CD4-positive, alpha-beta memory T cell (primary cell): ENCODE data around the gene RAPGEFL1. TPM values are rescaled to one million over a fixed set of nuclear protein-coding genes. Genes with fewer than 3 reads are reported as not detected.
A peak's percentile ranks its signal among the peaks of the same experiment; 100 is the strongest.
"Not testable (repeated sequence)": the region's sequence is repeated elsewhere in the genome, so short reads cannot be mapped to it uniquely, and the experiment has no call there.

Source experiments
- CTCF ChIA-PET: fragments of 350-600 bp; sonication (Branson Sonifier 250); formaldehyde crosslinking; loops from one replicate; lab custom pipeline; 2021; ENCODE audit warnings: inconsistent platforms; ENCODE audit not compliant: partially characterized antibody; lab: Charles Lee
- POLR2A ChIA-PET: fragments of 350-600 bp; sonication (Branson Sonifier 250); formaldehyde crosslinking; loops from one replicate; lab custom pipeline; 2021; ENCODE audit not compliant: partially characterized antibody; lab: Charles Lee
- DNase-seq, 5 donors: peaks; one replicate each; pipeline versions ENCODE4 v3.0.0 to v3.0.0-alpha.2; 2020 to 2022; ENCODE audit warnings: mixed read lengths in 1 of 5
- H3K27ac ChIP-seq: one replicate; pipeline ENCODE4 v1.7.0; 2013; ENCODE audit warnings: low read depth, low read length
- H3K27me3 ChIP-seq: 2 replicates; pipeline ENCODE4 v1.7.0; 2013; ENCODE audit warnings: mild to moderate bottlenecking, low read length, moderate library complexity; ENCODE audit not compliant: insufficient read depth
- H3K36me3 ChIP-seq: 2 replicates; pipeline ENCODE4 v1.7.0; 2013; ENCODE audit warnings: mild to moderate bottlenecking, low read length, moderate library complexity; ENCODE audit not compliant: insufficient read depth
- H3K4me1 ChIP-seq: 2 replicates; pipeline ENCODE4 v1.7.0; 2013; ENCODE audit warnings: mild to moderate bottlenecking, low read length, moderate library complexity; ENCODE audit not compliant: insufficient read depth
- H3K4me3 ChIP-seq, 2 donors: one replicate each; pipeline ENCODE4 v1.7.0; 2013; ENCODE audit warnings: low read length in 2 of 2, mild to moderate bottlenecking in 1 of 2
- H3K9me3 ChIP-seq, 2 donors: one replicate each; pipeline ENCODE4 v1.7.0; 2013; ENCODE audit warnings: low read length in 2 of 2, control low read depth in 1 of 2; ENCODE audit not compliant: control insufficient read depth in 1 of 2
- H3K27ac Mint-ChIP-seq, 7 donors: one replicate each; pipeline ENCODE4 v1.8.0; 2020 to 2021; ENCODE audit warnings: mixed read lengths in 7 of 7, mild to moderate bottlenecking in 6 of 7, inconsistent platforms in 3 of 7, moderate library complexity in 3 of 7
- H3K27me3 Mint-ChIP-seq, 2 donors: one replicate each; pipeline ENCODE4 v1.8.0; 2020 to 2021; ENCODE audit warnings: mixed read lengths in 2 of 2
- H3K36me3 Mint-ChIP-seq, 2 donors: one replicate each; pipeline ENCODE4 v1.8.0; 2020 to 2021; ENCODE audit warnings: mixed read lengths in 2 of 2, inconsistent platforms in 1 of 2, mild to moderate bottlenecking in 1 of 2
- H3K4me1 Mint-ChIP-seq, 4 donors: one replicate each; pipeline ENCODE4 v1.8.0; 2020 to 2021; ENCODE audit warnings: mixed read lengths in 4 of 4, mild to moderate bottlenecking in 1 of 4
- H3K4me3 Mint-ChIP-seq, 8 donors: one replicate each; pipeline ENCODE4 v1.8.0; 2020 to 2021; ENCODE audit warnings: mixed read lengths in 8 of 8, mild to moderate bottlenecking in 7 of 8, moderate library complexity in 6 of 8, inconsistent platforms in 3 of 8
- H3K9me3 Mint-ChIP-seq, 8 donors: one replicate each; pipeline ENCODE4 v1.8.0; 2020 to 2021; ENCODE audit warnings: mixed read lengths in 8 of 8, mild to moderate bottlenecking in 5 of 8, inconsistent platforms in 3 of 8, moderate library complexity in 1 of 8
- intact Hi-C: fragments of 100-400 bp; cut with micrococcal nuclease; formaldehyde crosslinking; loops from one replicate; pipeline ENCODE4 v1.15.1; 2023
- polyA plus RNA-seq, 2 donors: library from polyadenylated mRNA; unstranded; fragments of 300-500 nt; fragmentation: Illumina TruSeq; gene quantifications; one replicate each; pipeline ENCODE4 v1.2.3, GENCODE V29; 2021
- total RNA-seq, 2 experiments: library from RNA; stranded (reverse); gene quantifications; one replicate each; pipeline ENCODE4 v1.2.3, GENCODE V29; 2021

The RAPGEFL1 gene
- total and polyA plus RNA-seq, 4 experiments from 2014 or later = 0.13 to 6.5 (median 5.4) TPM; not detected in 1

GRCh38 chr17:40218006-40218739, 40.9 kb downstream of the RAPGEFL1 start:
- CTCF ChIA-PET = interaction anchor here (0.6 to 3.4 kb wide), 21 partner anchors 9 to 1470 kb away, joined by 3 to 34 read pairs (median 5); partner anchors contain the start of gene CDC6
- peak overlapping the region; percentile 92 to 100 (median 98) for H3K4me3 Mint-ChIP-seq

GRCh38 chr17:40218740-40219593, 41.7 kb downstream of the RAPGEFL1 start, which contains the start of gene WIPF2:
WIPF2 (plus strand) TSS chr17:40219304; CDS start chr17:40256460, 37,156 bp downstream.
- Histone ChIP-seq H3K36me3 (no peaks in the 10 kb centered on the region), H3K4me3 (peak within 1 kb of the TSS; percentile 59 to 71), H3K9me3 (no peaks in the 10 kb centered on the region), H3K27ac (peak within 1 kb of the TSS; percentile 96), H3K4me1 (peaks cover 26% of the 10 kb centered on the region), H3K27me3 (no peaks in the 10 kb centered on the region)
- Mint-ChIP-seq H3K27me3 (no peaks in the 10 kb centered on the region), H3K4me3 (peak within 1 kb of the TSS; percentile 92 to 100 (median 98)), H3K27ac (peak within 1 kb of the TSS; percentile 93 to 100 (median 100)), H3K4me1 (peaks cover 23 to 49% (median 33%) of the 10 kb centered on the region in 4 donors), H3K36me3 (peaks cover 0 to 12% of the 10 kb centered on the region in 2 donors), H3K9me3 (no peaks in the 10 kb centered on the region)
- peak; percentile 94 to 97 (median 95) for DNase-seq
- CTCF ChIA-PET = interaction anchor here (1.0 to 3.4 kb wide), 21 partner anchors 9 to 1469 kb away, joined by 3 to 34 read pairs (median 5); partner anchors contain the start of genes CDC6 and MED24
- intact Hi-C loops = loop anchor here (1.0 to 2.0 kb wide), 2 partner anchors 68 to 1470 kb away; partner anchors contain the start of genes CDC6 and EIF1
- POLR2A ChIA-PET = interaction anchor here (0.6 to 2.2 kb wide), 37 partner anchors 9 to 1470 kb away, joined by 3 to 15 read pairs (median 4); partner anchors contain the start of genes CASC3, EIF1, LRRC3C and MED24

More at GRCh38 chr17:40218006-40218739, 40.9 kb downstream of the RAPGEFL1 start:
- intact Hi-C loops = loop anchor here (2.0 kb wide), 1 partner anchor 1471 kb away; the partner anchor contains the start of gene EIF1
- peaks cover 23% of the 10 kb centered on the region for H3K4me1 ChIP-seq
- no peaks in the 10 kb centered on the region for H3K27me3 ChIP-seq
- peak overlapping the region; percentile 59 to 71 for H3K4me3 ChIP-seq
- DNase-seq = no peak
- H3K27ac ChIP-seq = peak overlapping the region; percentile 96
- Mint-ChIP-seq H3K9me3 (no peaks in the 10 kb centered on the region), H3K27me3 (no peaks in the 10 kb centered on the region), H3K36me3 (peaks cover 0 to 10% of the 10 kb centered on the region in 2 donors), H3K4me1 (peaks cover 19 to 41% (median 27%) of the 10 kb centered on the region in 4 donors), H3K27ac (peak overlapping the region; percentile 93 to 100 (median 100))
- no peaks in the 10 kb centered on the region for H3K36me3 ChIP-seq
- no peaks in the 10 kb centered on the region for H3K9me3 ChIP-seq
- POLR2A ChIA-PET = interaction anchor here (0.6 to 2.2 kb wide), 33 partner anchors 8 to 1471 kb away, joined by 3 to 15 read pairs (median 4); partner anchors contain the start of genes CASC3, EIF1, LRRC3C and MED24

- Histone ChIP-seq H3K36me3 (no peaks in the 10 kb centered on the region), H3K9me3 (no peaks in the 10 kb centered on the region), H3K27me3 (no peaks in the 10 kb centered on the region), H3K4me3 (peak overlapping the region; percentile 59 to 62), H3K27ac (peak overlapping the region; percentile 96), H3K4me1 (peaks cover 30% of the 10 kb centered on the region)
- peaks cover 27 to 54% (median 37%) of the 10 kb centered on the region in 4 donors for H3K4me1 Mint-ChIP-seq
- no peaks in the 10 kb centered on the region for H3K27me3 Mint-ChIP-seq
- CTCF ChIA-PET = interaction anchor here (1.1 to 3.4 kb wide), 13 partner anchors 10 to 1468 kb away, joined by 3 to 34 read pairs (median 5); partner anchors contain the start of genes CDC6 and MED24
- no peaks in the 10 kb centered on the region for H3K9me3 Mint-ChIP-seq
- POLR2A ChIA-PET = interaction anchor here (0.7 to 2.2 kb wide), 24 partner anchors 10 to 1469 kb away, joined by 3 to 15 read pairs (median 4); partner anchors contain the start of genes CASC3, EIF1, MED24 and NR1D1
- H3K27ac Mint-ChIP-seq = peak overlapping the region; percentile 85 to 100 (median 95)
- DNase-seq = peak; percentile 13 to 57 (median 29)
- intact Hi-C loops = loop anchor here (1.0 to 2.0 kb wide), 2 partner anchors 68 to 1469 kb away; partner anchors contain the start of genes CDC6 and EIF1
- H3K36me3 Mint-ChIP-seq = peaks cover 0 to 16% of the 10 kb centered on the region in 2 donors
- peak overlapping the region; percentile 92 to 100 (median 98) for H3K4me3 Mint-ChIP-seq
These were observed 42.5 kb downstream of the RAPGEFL1 start for GRCh38 chr17:40219594-40220338.

- Mint-ChIP-seq H3K4me3 (peak overlapping the region in 1 of 8 donors; percentile 32), H3K4me1 (peaks cover 25 to 57% (median 37%) of the 10 kb centered on the region in 4 donors), H3K9me3 (no peaks in the 10 kb centered on the region), H3K27ac (peak overlapping the region in 3 of 7 donors; percentile 2 to 80 (median 72)), H3K27me3 (no peaks in the 10 kb centered on the region), H3K36me3 (peaks cover 4 to 25% of the 10 kb centered on the region in 2 donors)
- H3K4me3 ChIP-seq = no peak overlapping the region
- H3K4me1 ChIP-seq = peaks cover 36% of the 10 kb centered on the region
- POLR2A ChIA-PET = no interaction called here
- CTCF ChIA-PET = interaction anchor here (0.6 kb wide), 1 partner anchor 11 kb away, joined by 3 read pairs; no protein-coding TSS in a partner anchor
- no peak overlapping the region for H3K27ac ChIP-seq
- H3K27me3 ChIP-seq = no peaks in the 10 kb centered on the region
- intact Hi-C loops = no loop called here
- DNase-seq = no peak
- no peaks in the 10 kb centered on the region for H3K9me3 ChIP-seq
- no peaks in the 10 kb centered on the region for H3K36me3 ChIP-seq
These were observed 47.7 kb downstream of the RAPGEFL1 start for GRCh38 chr17:40224718-40225550.

GRCh38 chr17:40229146-40229545, 51.9 kb downstream of the RAPGEFL1 start:
- H3K36me3 ChIP-seq = peaks cover 12% of the 10 kb centered on the region
- peaks cover 12 to 35% of the 10 kb centered on the region in 2 donors for H3K36me3 Mint-ChIP-seq
- intact Hi-C loops = not testable (repeated sequence)

More at GRCh38 chr17:40229146-40229545, 51.9 kb downstream of the RAPGEFL1 start:
- not testable (repeated sequence) for H3K27ac Mint-ChIP-seq, DNase-seq, H3K27ac ChIP-seq, H3K9me3 Mint-ChIP-seq, H3K9me3 ChIP-seq, H3K4me3 Mint-ChIP-seq, H3K4me3 ChIP-seq, H3K27me3 ChIP-seq, H3K27me3 Mint-ChIP-seq
- ChIA-PET POLR2A (interaction anchor here (1.3 kb wide), 1 partner anchor 10 kb away, joined by 5 read pairs; the partner anchor contains the start of gene WIPF2), CTCF (interaction anchor here (1.1 to 1.7 kb wide), 3 partner anchors 10 to 19 kb away, joined by 5 to 10 read pairs (median 5); partner anchors contain the start of gene WIPF2)
- peaks cover 20 to 47% (median 29%) of the 10 kb centered on the region in 4 donors for H3K4me1 Mint-ChIP-seq
- H3K4me1 ChIP-seq = peaks cover 21% of the 10 kb centered on the region
